Testis (tissue), 2 donors: ENCODE results near the gene PFKFB4.

Source experiments
- CTCF ChIP-seq, 3 experiments: fragments of 450-650 bp in 2 of 3; fragments of 200-600 bp in 1 of 3; sonication (generic) in 1 of 3; IDR thresholded peaks; one replicate each; pipeline ENCODE4 v1.5.1; 2016 to 2019; ENCODE audit warnings: antibody characterized with exemption in 3 of 3, mild to moderate bottlenecking in 2 of 3, moderate library complexity in 1 of 3
- POLR2A ChIP-seq: fragments of 450-650 bp; IDR thresholded peaks from one replicate; pipeline ENCODE4 v1.6.1; 2017; ENCODE audit warnings: antibody characterized with exemption, mild to moderate bottlenecking, moderate library complexity

GRCh38 chr3:48576647-48577046, 20.0 kb upstream of the PFKFB4 start:
- TF ChIP-seq CTCF (IDR thresholded peaks at IDR 0.05) (no peak), POLR2A (no peak)
